ENCODE measurements around the gene HPCAL4. TPM values are rescaled to one million over a fixed set of nuclear protein-coding genes. Genes with fewer than 3 reads are reported as not detected.
A peak's percentile ranks its signal among the peaks of the same experiment; 100 is the strongest.

Gene HPCAL4
- total and polyA plus RNA-seq, 2 donors (not counting 1 experiment from before 2014, with no cell fraction given), result not detected

GRCh38 chr1:39707506-39707905 lies 16.3 kb upstream of the HPCAL4 start:
- Histone ChIP-seq H3K9ac (ENCODE audit: insufficient read depth, low read length) (no peak overlapping the region), H3K9me3 (ENCODE audit: control insufficient read depth, insufficient read depth, low read depth, low read length) (no peaks in the 10 kb centered on the region), H3K27me3 (ENCODE audit: control insufficient read depth, insufficient read depth, low read length) (peaks cover 19% of the 10 kb centered on the region), H3K36me3 (ENCODE audit: control insufficient read depth, insufficient read depth, low read length) (no peaks in the 10 kb centered on the region), H4K20me1 (ENCODE audit: control insufficient read depth, extremely low read depth, insufficient read depth, low read length) (no peaks in the 10 kb centered on the region), H3K79me2 (ENCODE audit: control insufficient read depth, insufficient read depth, low read length) (no peaks in the 10 kb centered on the region), H3K4me1 (ENCODE audit: control insufficient read depth, extremely low read depth, insufficient read depth, low read length) (no peaks in the 10 kb centered on the region), H3K27ac (ENCODE audit: insufficient read depth, low read length) (no peak overlapping the region), H3K4me2 (ENCODE audit: extremely low read depth, insufficient read depth, low read length) (no peak overlapping the region), H3K4me3 (replicated peaks in 1 of 4; ENCODE audit: control extremely low read depth in 1 of 4, insufficient read depth in 1 of 4, low read depth in 3 of 4, low read length in 4 of 4) (no peak overlapping the region), H2AFZ (ENCODE audit: low read length) (no peak overlapping the region)
- DNase-seq (ENCODE audit: low read depth in 2 of 2), result no peak
- TF ChIP-seq CTCF (conservative IDR thresholded peaks at IDR 0.05 in 1 of 2, IDR thresholded peaks at IDR 0.05 in 1 of 2; ENCODE audit: low read depth in 1 of 2, low read length in 2 of 2) (no peak), EZH2 (IDR thresholded peaks at IDR 0.05; ENCODE audit: low read length, missing control alignments) (no peak)

- no peak overlapping the region for H3K27ac ChIP-seq (ENCODE audit: insufficient read depth, low read length)
- peaks cover 29% of the 10 kb centered on the region for H3K27me3 ChIP-seq (ENCODE audit: control insufficient read depth, insufficient read depth, low read length)
- H3K4me3 ChIP-seq (replicated peaks in 1 of 4; ENCODE audit: control extremely low read depth in 1 of 4, insufficient read depth in 1 of 4, low read depth in 3 of 4, low read length in 4 of 4), result no peak overlapping the region
- TF ChIP-seq CTCF (conservative IDR thresholded peaks at IDR 0.05 in 1 of 2, IDR thresholded peaks at IDR 0.05 in 1 of 2; ENCODE audit: low read depth in 1 of 2, low read length in 2 of 2) (no peak), EZH2 (IDR thresholded peaks at IDR 0.05; ENCODE audit: low read length, missing control alignments) (no peak)
- H3K79me2 ChIP-seq (ENCODE audit: control insufficient read depth, insufficient read depth, low read length), result no peaks in the 10 kb centered on the region
- H3K9ac ChIP-seq (ENCODE audit: insufficient read depth, low read length), result no peak overlapping the region
- no peak overlapping the region for H3K4me2 ChIP-seq (ENCODE audit: extremely low read depth, insufficient read depth, low read length)
- H3K4me1 ChIP-seq (ENCODE audit: control insufficient read depth, extremely low read depth, insufficient read depth, low read length), result peaks cover 2% of the 10 kb centered on the region
- H2AFZ ChIP-seq (ENCODE audit: low read length), result no peak overlapping the region
- H3K9me3 ChIP-seq (ENCODE audit: control insufficient read depth, insufficient read depth, low read depth, low read length), result no peaks in the 10 kb centered on the region
- H4K20me1 ChIP-seq (ENCODE audit: control insufficient read depth, extremely low read depth, insufficient read depth, low read length), result no peaks in the 10 kb centered on the region
- H3K36me3 ChIP-seq (ENCODE audit: control insufficient read depth, insufficient read depth, low read length), result no peaks in the 10 kb centered on the region
- DNase-seq (ENCODE audit: low read depth in 2 of 2), result no peak
Observed at GRCh38 chr1:39704757-39705156, 13.5 kb upstream of the HPCAL4 start.

- H3K79me2 ChIP-seq (ENCODE audit: control insufficient read depth, insufficient read depth, low read length), result no peaks in the 10 kb centered on the region
- peak; percentile 56 to 75 for DNase-seq (ENCODE audit: low read depth in 2 of 2)
Observed at GRCh38 chr1:39701049-39701439, 9.8 kb upstream of the HPCAL4 start.

More at GRCh38 chr1:39701049-39701439, 9.8 kb upstream of the HPCAL4 start:
- no peak for TF ChIP-seq CTCF (conservative IDR thresholded peaks at IDR 0.05 in 1 of 2, IDR thresholded peaks at IDR 0.05 in 1 of 2; ENCODE audit: low read depth in 1 of 2, low read length in 2 of 2)
- no peak for TF ChIP-seq EZH2 (IDR thresholded peaks at IDR 0.05; ENCODE audit: low read length, missing control alignments)
- H3K27ac ChIP-seq (ENCODE audit: insufficient read depth, low read length), result no peak overlapping the region
- H3K4me3 ChIP-seq (replicated peaks in 1 of 4; ENCODE audit: control extremely low read depth in 1 of 4, insufficient read depth in 1 of 4, low read depth in 3 of 4, low read length in 4 of 4), result no peak overlapping the region
- H3K9ac ChIP-seq (ENCODE audit: insufficient read depth, low read length), result no peak overlapping the region
- H4K20me1 ChIP-seq (ENCODE audit: control insufficient read depth, extremely low read depth, insufficient read depth, low read length), result no peaks in the 10 kb centered on the region
- H3K4me2 ChIP-seq (ENCODE audit: extremely low read depth, insufficient read depth, low read length), result no peak overlapping the region
- peaks cover 27% of the 10 kb centered on the region for H3K27me3 ChIP-seq (ENCODE audit: control insufficient read depth, insufficient read depth, low read length)
- H2AFZ ChIP-seq (ENCODE audit: low read length), result no peak overlapping the region
- H3K9me3 ChIP-seq (ENCODE audit: control insufficient read depth, insufficient read depth, low read depth, low read length), result no peaks in the 10 kb centered on the region
- peaks cover 2% of the 10 kb centered on the region for H3K4me1 ChIP-seq (ENCODE audit: control insufficient read depth, extremely low read depth, insufficient read depth, low read length)
- H3K36me3 ChIP-seq (ENCODE audit: control insufficient read depth, insufficient read depth, low read length), result no peaks in the 10 kb centered on the region
